NK-92 (cell line): ENCODE results near the gene SHC3.

ENCODE experiments used
- DNase-seq: peaks from one replicate; lab custom pipeline; 2025; ENCODE audit not compliant: unreplicated experiment; lab: John Stamatoyannopoulos, UW

Gene SHC3

GRCh38 chr9:89025553-89025952 is 153.1 kb downstream of the SHC3 start:
- no peak for DNase-seq

- no peak for DNase-seq
Observed at GRCh38 chr9:89024727-89025126, 153.9 kb downstream of the SHC3 start.

GRCh38 chr9:89023740-89024139 is 154.9 kb downstream of the SHC3 start:
- no peak for DNase-seq

- no peak for DNase-seq
Observed at GRCh38 chr9:89022902-89023301, 155.7 kb downstream of the SHC3 start.

GRCh38 chr9:89022001-89022759 is 156.4 kb downstream of the SHC3 start:
- no peak for DNase-seq

- DNase-seq, result no peak
Observed at GRCh38 chr9:89021154-89021803, 157.3 kb downstream of the SHC3 start.

- DNase-seq, result no peak
Observed at GRCh38 chr9:89020754-89021153, 157.9 kb downstream of the SHC3 start.

GRCh38 chr9:89015336-89015735 is 163.3 kb downstream of the SHC3 start:
- no peak for DNase-seq

- DNase-seq, result no peak
Observed at GRCh38 chr9:89014153-89014552, 164.5 kb downstream of the SHC3 start.

- no peak for DNase-seq
Observed at GRCh38 chr9:89013660-89014059, 165.0 kb downstream of the SHC3 start.

- DNase-seq, result no peak
Observed at GRCh38 chr9:89012294-89013042, 166.2 kb downstream of the SHC3 start.

GRCh38 chr9:89011683-89012082 is 166.9 kb downstream of the SHC3 start:
- no peak for DNase-seq

GRCh38 chr9:89010526-89011111 is 168.0 kb downstream of the SHC3 start:
- no peak for DNase-seq

GRCh38 chr9:89010056-89010455 is 168.6 kb downstream of the SHC3 start:
- DNase-seq, result no peak

- DNase-seq, result no peak
Observed at GRCh38 chr9:89009546-89009840, 169.1 kb downstream of the SHC3 start.

- no peak for DNase-seq
Observed at GRCh38 chr9:89008744-89009545, 169.7 kb downstream of the SHC3 start.

GRCh38 chr9:89008055-89008743 is 170.4 kb downstream of the SHC3 start:
- DNase-seq, result no peak

GRCh38 chr9:89006996-89007967 is 171.3 kb downstream of the SHC3 start:
- no peak for DNase-seq

- no peak for DNase-seq
Observed at GRCh38 chr9:89006267-89006666, 172.4 kb downstream of the SHC3 start.
